GM10847 (cell line): ENCODE measurements around the gene GORASP2.

Experiments used
- POLR2A ChIP-seq: IDR thresholded peaks from 2 replicates; pipeline ENCODE4 v1.6.1; 2011; ENCODE audit not compliant: insufficient read length; ENCODE audit errors: extremely low read depth

The GORASP2 gene

DNA sequence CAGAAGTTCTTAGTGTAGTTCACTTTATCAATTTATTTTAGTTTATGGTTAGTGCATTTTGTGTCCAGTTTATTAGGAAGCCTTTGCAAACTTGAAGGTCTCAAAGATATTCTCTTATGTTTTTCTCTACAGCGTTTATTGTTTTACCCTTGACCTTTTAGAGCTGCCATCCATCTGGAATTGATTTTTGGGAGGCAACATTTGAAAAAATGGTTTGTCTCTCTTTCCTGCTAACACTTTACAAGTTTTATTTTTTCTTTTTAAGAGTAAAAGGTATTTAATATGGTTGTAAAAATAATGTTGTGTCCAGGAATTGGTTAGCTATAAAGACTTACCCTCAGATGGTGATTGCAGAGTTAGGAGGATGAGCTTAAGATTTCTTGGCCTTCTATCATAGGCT, 14.0 kb downstream of the GORASP2 start:
- TF ChIP-seq POLR2A = no peak

DNA sequence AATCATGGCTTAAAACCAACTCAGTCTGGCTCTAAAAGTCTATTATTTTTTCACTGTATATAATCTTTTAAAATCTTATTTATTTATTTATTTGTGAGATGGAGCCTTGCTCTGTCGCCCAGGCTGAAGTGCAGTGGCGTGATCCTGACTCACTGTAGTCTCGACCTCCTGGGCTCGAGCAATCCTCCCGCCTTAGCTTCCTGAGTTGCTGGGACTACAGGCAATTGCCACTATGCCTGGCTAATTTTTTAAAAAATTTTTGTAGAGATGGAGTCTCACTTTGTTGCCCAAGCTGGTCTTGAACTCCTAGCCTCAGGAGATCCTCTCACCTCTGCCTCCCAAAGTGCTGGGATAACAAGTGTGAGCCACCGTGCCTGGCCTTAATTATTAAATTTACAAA, 14.5 kb downstream of the GORASP2 start:
- no peak for TF ChIP-seq POLR2A

DNA sequence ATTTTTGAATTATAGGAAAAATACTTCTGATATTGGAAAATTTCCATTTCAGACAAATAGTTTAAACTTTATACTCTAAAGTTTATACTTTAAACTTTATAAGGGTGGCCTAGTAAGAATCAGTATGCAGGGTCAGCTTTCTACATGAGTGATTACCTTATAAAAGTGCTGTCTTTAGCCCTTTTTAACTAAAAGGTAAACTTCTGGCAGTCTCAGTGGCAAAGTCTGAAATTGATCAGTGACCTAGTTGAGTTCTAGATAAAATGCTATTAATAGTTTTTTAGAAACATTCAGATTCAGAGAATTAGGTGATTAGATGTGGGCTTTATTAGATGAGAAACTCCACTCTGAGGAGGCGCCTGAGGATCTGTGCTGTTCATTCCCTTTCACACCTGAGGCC, 15.5 kb downstream of the GORASP2 start:
- TF ChIP-seq POLR2A = no peak

DNA sequence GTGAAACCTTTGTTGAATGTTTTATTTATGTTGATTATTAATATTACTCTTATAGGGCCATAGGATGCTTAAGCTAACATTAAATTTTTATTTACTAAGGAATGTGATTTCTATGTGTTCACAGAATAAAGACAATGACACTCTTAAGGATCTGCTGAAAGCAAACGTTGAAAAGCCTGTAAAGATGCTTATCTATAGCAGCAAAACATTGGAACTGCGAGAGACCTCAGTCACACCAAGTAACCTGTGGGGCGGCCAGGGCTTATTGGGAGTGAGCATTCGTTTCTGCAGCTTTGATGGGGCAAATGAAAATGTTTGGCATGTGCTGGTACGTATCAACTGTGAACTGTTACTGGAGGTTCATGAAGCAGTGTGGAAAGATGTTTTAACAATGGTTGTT, 20.4 kb downstream of the GORASP2 start:
- no peak for TF ChIP-seq POLR2A

DNA sequence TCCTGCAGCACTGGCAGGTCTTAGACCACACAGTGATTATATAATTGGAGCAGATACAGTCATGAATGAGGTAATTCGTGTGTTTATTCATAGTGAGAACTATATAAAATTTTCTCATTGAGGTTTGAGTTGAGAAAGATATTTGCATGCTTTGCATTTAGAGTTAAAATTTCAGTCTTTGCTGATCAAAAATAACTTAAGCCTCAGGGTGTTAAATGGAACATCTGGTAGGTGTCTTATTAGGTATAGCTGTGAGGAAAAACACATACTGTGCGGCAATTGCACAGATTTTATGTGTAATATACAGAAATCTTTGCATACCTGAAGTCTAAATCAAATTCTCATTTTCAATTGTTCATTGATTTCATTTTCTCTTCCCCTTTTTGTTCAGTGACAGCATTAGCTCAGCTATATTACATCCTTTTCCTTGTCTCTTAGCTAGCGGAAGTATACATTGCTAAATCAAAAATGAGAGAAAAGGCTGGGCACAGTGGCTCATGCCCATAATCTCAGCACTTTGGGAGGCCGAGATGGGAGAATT, 21.2 kb downstream of the GORASP2 start:
- no peak for TF ChIP-seq POLR2A

DNA sequence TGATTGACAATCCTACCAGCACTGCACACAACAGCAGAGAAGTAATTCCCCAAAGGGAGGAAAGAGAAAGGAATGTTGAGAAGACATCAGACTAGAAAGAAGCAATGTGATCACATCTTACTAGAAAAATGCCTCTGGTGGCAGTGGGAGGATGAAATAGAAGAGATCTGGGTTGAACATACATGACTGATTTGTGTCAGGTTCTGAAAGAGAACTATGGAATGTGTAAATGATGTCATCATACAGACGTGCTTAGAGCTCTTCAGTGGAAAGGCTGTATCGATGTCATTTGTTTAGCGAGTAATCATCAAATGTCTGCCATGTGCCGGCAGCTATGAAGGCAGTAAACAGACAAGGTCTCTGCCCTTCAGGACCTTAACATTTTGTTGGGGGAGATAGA, 24.9 kb downstream of the GORASP2 start:
- no peak for TF ChIP-seq POLR2A

DNA sequence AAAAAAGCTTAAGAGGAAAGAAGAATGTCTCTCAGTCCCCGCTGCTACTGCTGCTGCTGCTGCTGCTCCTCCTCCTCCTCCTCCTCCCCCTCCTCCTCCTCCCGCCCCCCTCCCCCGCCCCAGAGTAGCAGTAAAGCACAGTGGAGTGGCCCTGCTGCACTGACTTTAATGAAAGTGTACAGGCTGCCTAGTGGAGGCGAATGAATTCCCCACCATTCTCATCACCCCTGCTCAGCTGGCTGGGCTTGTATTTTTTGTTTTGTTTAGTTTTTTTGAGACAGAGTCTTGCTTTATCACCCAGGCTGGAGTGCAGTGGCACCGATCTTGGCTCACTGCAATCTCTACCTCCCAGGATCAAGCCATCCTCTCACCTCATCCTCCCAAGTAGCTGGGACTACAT, 34.3 kb downstream of the GORASP2 start:
- TF ChIP-seq POLR2A = no peak

DNA sequence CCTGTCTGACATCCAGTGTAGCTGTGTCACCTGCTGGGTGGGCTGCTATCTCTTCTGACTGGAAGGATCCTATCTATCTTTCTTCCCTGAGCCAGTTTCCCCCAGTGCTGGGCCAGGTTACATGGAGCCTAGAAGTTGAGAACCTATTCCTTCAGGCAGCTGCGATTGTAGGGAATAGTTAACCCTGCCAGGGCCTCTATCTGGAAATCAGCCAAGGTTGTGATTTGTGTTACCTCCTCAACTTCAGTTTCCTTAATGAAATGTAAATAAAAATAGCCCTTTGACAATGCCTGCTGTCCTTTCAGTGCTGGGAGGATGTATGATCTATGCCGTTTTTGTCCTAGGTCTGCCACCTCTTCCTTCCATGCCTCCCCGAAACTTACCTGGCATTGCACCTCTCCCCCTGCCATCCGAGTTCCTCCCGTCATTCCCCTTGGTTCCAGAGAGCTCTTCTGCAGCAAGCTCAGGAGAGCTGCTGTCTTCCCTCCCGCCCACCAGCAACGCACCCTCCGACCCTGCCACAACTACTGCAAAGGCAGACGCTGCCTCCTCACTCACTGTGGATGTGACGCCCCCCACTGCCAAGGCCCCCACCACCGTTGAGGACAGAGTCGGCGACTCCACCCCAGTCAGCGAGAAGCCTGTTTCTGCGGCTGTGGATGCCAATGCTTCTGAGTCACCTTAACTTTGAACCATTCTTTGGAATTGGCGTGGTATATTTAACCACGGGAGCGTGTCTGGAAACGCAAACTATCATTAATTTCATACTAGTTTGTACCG, 36.6 kb downstream of the GORASP2 start:
- TF ChIP-seq POLR2A = no peak

DNA sequence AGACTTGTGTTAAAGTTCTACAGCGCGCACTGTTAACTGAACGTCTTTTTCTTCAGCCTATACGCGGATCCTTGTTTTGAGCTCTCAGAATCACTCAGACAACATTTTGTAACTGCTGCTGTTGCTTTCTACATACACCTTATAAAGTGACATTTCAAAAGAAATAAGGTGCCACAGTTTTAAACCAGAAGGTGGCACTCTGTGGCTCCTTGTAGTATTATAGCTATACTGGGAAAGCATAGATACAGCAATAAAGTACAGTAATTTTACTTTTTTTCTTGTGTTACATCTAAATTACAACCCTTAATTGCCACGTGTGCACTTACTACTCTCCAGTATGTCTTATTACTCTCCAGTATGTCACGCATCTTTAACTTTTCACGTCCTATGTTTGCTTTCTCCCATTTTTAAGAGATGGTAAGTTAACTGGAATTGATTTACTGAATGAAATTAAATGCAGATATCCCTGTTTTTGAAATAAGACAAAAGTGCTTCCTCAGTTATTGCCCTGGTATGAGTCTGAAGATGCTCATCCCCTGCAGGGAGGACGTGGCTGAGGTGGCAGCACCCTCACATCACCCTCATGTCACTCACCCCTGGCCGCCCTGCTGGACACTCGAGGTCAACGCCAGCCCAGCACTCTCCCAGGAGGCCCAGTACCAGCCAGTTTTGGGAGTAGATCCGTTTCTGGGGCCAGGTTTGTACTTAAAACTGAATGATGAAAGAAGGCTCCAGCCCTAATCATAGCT, 37.8 kb downstream of the GORASP2 start:
- no peak for TF ChIP-seq POLR2A

DNA sequence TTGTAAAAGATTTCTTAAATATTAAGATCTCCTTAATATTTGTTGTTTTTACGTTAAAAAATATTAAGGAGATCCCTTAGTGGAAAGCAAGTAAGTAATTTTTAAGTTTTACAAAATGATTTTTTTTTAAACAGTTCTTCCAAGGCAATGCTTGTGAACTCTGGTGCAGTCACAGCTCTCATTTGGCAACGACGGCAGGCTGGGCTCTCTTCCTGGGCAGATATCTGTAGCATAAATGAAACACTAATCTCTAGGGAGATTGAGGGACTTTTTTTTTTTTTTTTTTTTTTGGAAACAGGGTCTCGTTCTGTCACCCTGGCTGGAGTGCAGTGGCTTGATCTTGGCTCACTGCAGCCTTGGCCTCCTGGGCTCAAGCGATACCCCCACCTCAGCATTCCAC, 38.5 kb downstream of the GORASP2 start:
- TF ChIP-seq POLR2A = no peak

DNA sequence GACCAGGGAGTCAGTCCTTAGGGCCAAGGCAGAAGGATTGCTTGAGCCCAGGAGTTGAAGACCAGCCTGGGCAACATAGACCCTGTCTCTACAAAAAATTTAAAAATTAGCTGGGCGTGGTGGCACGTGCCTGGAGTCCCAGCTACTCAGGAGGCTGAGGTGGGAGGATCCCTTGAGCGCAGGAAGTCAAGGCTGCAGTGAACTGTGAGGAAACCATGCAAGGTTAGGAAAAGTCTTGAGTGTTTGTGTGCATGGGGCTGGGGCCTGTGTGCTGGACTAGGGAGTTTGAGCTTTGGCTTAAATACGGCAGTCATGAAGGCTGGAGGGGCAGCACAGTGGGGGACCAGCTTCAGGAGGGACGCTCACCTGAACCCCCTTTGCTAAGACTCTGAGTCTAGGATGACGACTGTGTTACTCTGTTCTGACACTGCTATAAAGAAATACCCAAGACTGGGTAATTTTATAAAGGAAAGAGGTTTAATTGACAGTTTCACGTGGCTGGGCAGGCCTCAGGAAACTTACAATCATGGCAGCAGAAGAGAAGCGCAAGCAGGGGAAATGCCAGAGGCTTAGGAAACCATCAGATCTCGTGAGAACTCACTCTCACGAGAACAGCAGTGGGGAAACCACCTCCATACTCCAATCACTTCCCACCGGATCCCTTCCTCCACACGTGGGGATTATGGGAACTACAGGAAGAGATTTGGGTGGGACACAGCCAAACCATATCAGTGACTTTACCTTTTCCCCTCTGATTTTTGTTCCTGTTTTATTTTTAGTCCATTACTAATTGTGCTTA, 39.4 kb downstream of the GORASP2 start:
- no peak for TF ChIP-seq POLR2A

DNA sequence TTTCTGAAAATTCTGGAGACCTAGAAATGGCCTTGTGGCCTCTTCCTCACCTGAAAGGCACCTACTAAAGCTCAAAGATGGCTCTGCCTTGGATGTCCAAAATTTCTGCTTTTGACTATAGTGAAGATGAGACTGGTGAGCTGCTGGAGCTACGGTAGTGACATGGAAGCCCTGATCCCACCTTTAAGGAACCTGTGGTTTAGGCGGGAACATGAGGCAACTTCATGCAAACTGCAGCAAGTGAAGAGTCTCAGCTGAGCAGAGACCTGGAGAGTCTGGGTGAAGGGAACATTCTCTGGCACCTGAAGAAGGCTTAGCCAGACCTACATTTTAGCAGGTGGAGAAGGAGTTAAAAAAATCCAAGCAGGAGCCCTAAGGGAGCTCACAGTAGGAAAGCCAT, 40.0 kb downstream of the GORASP2 start:
- TF ChIP-seq POLR2A = no peak

DNA sequence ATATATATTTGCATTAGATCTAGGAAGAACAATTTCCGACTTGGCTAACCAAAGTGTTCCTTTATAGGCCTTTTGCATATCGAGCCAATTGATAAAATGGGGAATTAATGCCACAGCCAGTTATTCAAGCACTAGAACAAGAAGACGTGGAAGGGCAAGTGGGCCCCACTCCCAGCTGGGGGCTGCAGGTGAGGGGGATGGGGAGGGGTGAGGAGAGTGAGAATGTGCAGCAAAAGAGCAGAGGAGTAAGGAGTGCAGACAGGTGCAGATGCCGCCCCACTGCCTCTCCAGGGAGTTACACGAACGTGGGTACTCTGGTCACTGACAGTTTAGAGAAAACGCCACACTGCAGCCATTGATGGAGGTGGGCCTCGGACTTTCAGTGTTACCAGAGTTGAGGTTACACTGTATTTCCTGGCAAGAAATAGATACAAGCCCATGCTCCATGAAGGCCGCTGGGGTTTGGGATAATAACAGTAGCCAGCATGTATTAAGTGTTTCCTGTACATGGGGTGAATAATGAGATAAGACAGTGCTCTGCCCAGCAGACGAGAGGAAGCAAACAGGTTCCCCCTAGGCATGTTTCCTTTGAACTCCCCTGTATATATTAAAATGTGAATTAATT, 40.9 kb downstream of the GORASP2 start:
- no peak for TF ChIP-seq POLR2A

DNA sequence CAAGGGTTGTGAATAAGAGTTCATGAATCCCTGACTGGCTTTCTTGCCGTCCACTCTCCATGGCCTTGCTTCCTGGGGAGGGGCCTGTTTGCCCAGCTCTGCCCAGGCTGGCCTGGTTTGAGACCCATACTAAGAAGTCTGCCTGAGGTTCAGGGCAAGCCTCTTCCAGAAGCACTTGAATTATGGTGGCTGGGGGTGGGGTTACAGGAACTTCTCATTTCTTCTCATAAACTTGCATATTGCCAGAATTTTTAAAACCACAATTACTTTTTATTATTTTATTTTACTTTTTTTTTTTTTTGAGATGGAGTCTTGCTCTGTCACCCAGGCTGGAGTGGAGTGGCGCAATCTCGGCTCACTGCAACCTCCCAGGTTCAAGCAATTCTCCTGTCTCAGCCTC, 42.0 kb downstream of the GORASP2 start:
- no peak for TF ChIP-seq POLR2A
